BLaER1 treated with 17β-estradiol and CSF1 and Interleukin-3, amounts not matched to agents 10 nM and 100 nM (cell line): Measurements from ENCODE around the gene QSER1.
"Not testable (repeated sequence)": the region's sequence is repeated elsewhere in the genome, so short reads cannot be mapped to it uniquely, and the experiment has no call there.

Experiments used
- H3K27ac ChIP-seq, 11 experiments: shearing (Covaris generic); formaldehyde crosslinking; 2 replicates each; pipeline ENCODE4 v1.8.1; 2022
- H3K27me3 ChIP-seq, 11 experiments: shearing (Covaris generic); formaldehyde crosslinking; 2 replicates each; pipeline ENCODE4 v1.8.1; 2022
- H3K36me3 ChIP-seq, 11 experiments: shearing (Covaris generic); formaldehyde crosslinking; 2 replicates each; pipeline ENCODE4 v1.8.1; 2022
- H3K4me1 ChIP-seq, 10 experiments: shearing (Covaris generic); formaldehyde crosslinking; 2 replicates each; pipeline ENCODE4 v1.8.1; 2022
- H3K4me2 ChIP-seq, 11 experiments: shearing (Covaris generic); formaldehyde crosslinking; 2 replicates each; pipeline ENCODE4 v1.8.1; 2022
- H3K4me3 ChIP-seq, 10 experiments: shearing (Covaris generic); formaldehyde crosslinking; 2 replicates each; pipeline ENCODE4 v1.8.1; 2022
- H3K9ac ChIP-seq, 11 experiments: shearing (Covaris generic); formaldehyde crosslinking; 2 replicates each; pipeline ENCODE4 v1.8.1; 2022
- H3K9me3 ChIP-seq, 11 experiments: shearing (Covaris generic); formaldehyde crosslinking; replicated peaks in 1 of 11; 2 replicates each; pipeline ENCODE4 v1.8.1; 2022
- H4K20me1 ChIP-seq, 11 experiments: shearing (Covaris generic); formaldehyde crosslinking; 2 replicates each; pipeline ENCODE4 v1.8.1; 2022
- Cebpa-rat ChIP-seq, 11 experiments: shearing (Covaris generic); IDR thresholded peaks; 2 replicates each; pipeline ENCODE4 v1.8.1; 2022

QSER1 gene

DNA sequence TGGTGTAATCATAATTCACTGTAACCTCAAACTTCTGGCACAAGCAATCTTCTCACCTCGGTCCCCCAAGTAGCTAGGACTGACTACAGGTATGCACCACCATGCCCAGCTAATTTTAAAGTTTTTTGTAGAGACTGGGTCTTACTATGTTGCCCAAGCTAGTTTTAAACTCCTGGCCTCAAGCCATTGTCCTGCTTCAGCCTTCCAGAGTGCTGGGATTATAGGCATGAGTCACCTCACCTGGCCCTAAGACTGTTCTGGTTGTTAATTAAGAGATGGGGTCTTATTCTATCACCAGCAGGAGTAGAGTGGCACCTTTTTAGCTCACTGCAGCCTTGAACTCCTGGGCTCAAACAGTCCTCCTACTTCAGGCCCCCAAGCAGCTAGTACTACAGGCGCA is 71.1 kb downstream of the QSER1 start:
- H3K9me3 ChIP-seq: no peaks in the 10 kb centered on the region
- no peak for TF ChIP-seq Cebpa-rat (IDR thresholded peaks at IDR 0.05)
- no peak overlapping the region for H3K9ac ChIP-seq
- no peaks in the 10 kb centered on the region for H3K4me1 ChIP-seq
- H4K20me1 ChIP-seq: peaks cover 0 to 8% (median 0%) of the 10 kb centered on the region in 11 experiments; a peak in 3 of 22 replicates
- H3K4me2 ChIP-seq: no peak overlapping the region
- no peak overlapping the region for H3K27ac ChIP-seq
- peaks cover 70 to 98% (median 81%) of the 10 kb centered on the region in 11 experiments for H3K36me3 ChIP-seq
- no peaks in the 10 kb centered on the region for H3K27me3 ChIP-seq
- H3K4me3 ChIP-seq: no peak overlapping the region

GRCh38 chr11:32968541-32968940 is 75.9 kb downstream of the QSER1 start:
- no peak overlapping the region for H3K4me3 ChIP-seq
- no peak overlapping the region for H3K27ac ChIP-seq
- no peak for TF ChIP-seq Cebpa-rat (IDR thresholded peaks at IDR 0.05)
- H4K20me1 ChIP-seq: no peaks in the 10 kb centered on the region
- H3K27me3 ChIP-seq: no peaks in the 10 kb centered on the region
- no peaks in the 10 kb centered on the region for H3K4me1 ChIP-seq
- no peak overlapping the region for H3K4me2 ChIP-seq
- no peak overlapping the region for H3K9ac ChIP-seq
- H3K36me3 ChIP-seq: peaks cover 72 to 98% (median 83%) of the 10 kb centered on the region in 11 experiments
- no peaks in the 10 kb centered on the region for H3K9me3 ChIP-seq

- H3K9ac ChIP-seq, H3K4me3 ChIP-seq, H3K27ac ChIP-seq, H3K27me3 ChIP-seq, H3K9me3 ChIP-seq, H3K4me2 ChIP-seq, H3K4me1 ChIP-seq, H4K20me1 ChIP-seq: not testable (repeated sequence)
- peaks cover 73 to 98% (median 85%) of the 10 kb centered on the region in 11 experiments for H3K36me3 ChIP-seq
These were observed 79.6 kb downstream of the QSER1 start for GRCh38 chr11:32972233-32972632.

- no peak overlapping the region for H3K27ac ChIP-seq
- H3K9ac ChIP-seq: no peak overlapping the region
- no peak for TF ChIP-seq Cebpa-rat (IDR thresholded peaks at IDR 0.05)
- no peak overlapping the region for H3K4me3 ChIP-seq
- H4K20me1 ChIP-seq: no peaks in the 10 kb centered on the region
- no peaks in the 10 kb centered on the region for H3K4me1 ChIP-seq
- no peaks in the 10 kb centered on the region for H3K27me3 ChIP-seq
- H3K9me3 ChIP-seq: no peaks in the 10 kb centered on the region
- peaks cover 73 to 98% (median 89%) of the 10 kb centered on the region in 11 experiments for H3K36me3 ChIP-seq
- H3K4me2 ChIP-seq: no peak overlapping the region
These were observed 80.2 kb downstream of the QSER1 start for GRCh38 chr11:32972781-32973180.

GRCh38 chr11:32982626-32983025 is 90.0 kb downstream of the QSER1 start:
- Histone ChIP-seq H3K9me3 (peaks cover 0 to under 1% (median 0%) of the 10 kb centered on the region in 11 experiments; a peak in 2 of 22 replicates), H4K20me1 (no peaks in the 10 kb centered on the region), H3K4me2 (no peak overlapping the region), H3K27ac (no peak overlapping the region), H3K9ac (no peak overlapping the region), H3K27me3 (no peaks in the 10 kb centered on the region), H3K36me3 (peaks cover 14 to 35% (median 26%) of the 10 kb centered on the region in 11 experiments; a peak in 20 of 22 replicates), H3K4me1 (no peaks in the 10 kb centered on the region), H3K4me3 (no peak overlapping the region)
- no peak for TF ChIP-seq Cebpa-rat (IDR thresholded peaks at IDR 0.05)

DNA sequence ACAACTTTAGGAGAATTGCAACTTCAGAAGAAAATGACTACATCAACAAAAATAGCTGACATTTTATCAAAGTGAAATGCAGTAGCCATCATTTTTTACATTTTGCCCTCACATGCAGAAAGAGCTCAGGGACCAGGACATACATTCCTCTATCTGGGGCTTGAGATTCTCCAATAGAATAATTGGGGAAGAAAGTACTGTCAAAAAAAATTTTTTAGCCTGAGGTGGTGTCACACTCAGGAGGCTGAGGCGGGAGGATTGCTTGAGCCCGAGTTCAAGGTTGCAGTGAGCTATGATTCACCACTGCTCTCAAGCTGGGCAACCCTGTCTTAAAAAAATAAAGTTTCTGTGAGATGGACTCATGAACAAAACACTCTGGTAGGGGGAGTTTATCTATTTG is 90.9 kb downstream of the QSER1 start:
- no peaks in the 10 kb centered on the region for H4K20me1 ChIP-seq
- H3K4me2 ChIP-seq: no peak overlapping the region
- H3K36me3 ChIP-seq: peaks cover 5 to 26% (median 17%) of the 10 kb centered on the region in 11 experiments; a peak in 19 of 22 replicates
- no peak for TF ChIP-seq Cebpa-rat (IDR thresholded peaks at IDR 0.05)
- H3K4me3 ChIP-seq: no peak overlapping the region
- no peaks in the 10 kb centered on the region for H3K27me3 ChIP-seq
- no peaks in the 10 kb centered on the region for H3K4me1 ChIP-seq
- no peak overlapping the region for H3K9ac ChIP-seq
- peaks cover 0 to 9% (median 0%) of the 10 kb centered on the region in 11 experiments; a peak in 6 of 22 replicates for H3K9me3 ChIP-seq
- H3K27ac ChIP-seq: no peak overlapping the region

DNA sequence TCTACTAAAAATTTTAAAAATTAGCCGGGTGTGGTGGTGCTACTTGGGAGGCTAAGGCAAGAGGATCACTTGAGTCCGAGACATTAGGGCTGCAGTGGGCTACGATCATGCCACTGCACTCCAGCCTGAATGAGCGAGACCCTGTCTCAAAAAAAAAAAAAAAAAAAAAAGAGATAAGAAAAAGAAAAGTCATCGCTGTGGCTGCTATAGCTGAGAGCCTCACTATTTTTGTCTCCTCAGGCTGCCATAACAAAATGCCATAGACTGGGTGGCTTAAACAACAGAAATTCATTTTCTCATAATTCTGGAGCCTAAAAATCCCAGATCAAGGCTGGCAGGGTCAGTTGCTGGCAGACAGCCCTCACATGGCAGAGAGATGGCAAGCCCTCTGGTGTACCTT is 93.0 kb downstream of the QSER1 start:
- no peaks in the 10 kb centered on the region for H3K27me3 ChIP-seq
- H3K9ac ChIP-seq: no peak overlapping the region
- no peaks in the 10 kb centered on the region for H3K4me1 ChIP-seq
- H3K4me2 ChIP-seq: no peak overlapping the region
- TF ChIP-seq Cebpa-rat (IDR thresholded peaks at IDR 0.05): no peak
- no peak overlapping the region for H3K4me3 ChIP-seq
- H3K27ac ChIP-seq: no peak overlapping the region
- peaks cover 0 to 12% (median 0%) of the 10 kb centered on the region in 11 experiments; a peak in 7 of 22 replicates for H3K9me3 ChIP-seq
- no peaks in the 10 kb centered on the region for H4K20me1 ChIP-seq
- H3K36me3 ChIP-seq: peaks cover 0 to 13% (median 4%) of the 10 kb centered on the region in 11 experiments; a peak in 6 of 22 replicates

DNA sequence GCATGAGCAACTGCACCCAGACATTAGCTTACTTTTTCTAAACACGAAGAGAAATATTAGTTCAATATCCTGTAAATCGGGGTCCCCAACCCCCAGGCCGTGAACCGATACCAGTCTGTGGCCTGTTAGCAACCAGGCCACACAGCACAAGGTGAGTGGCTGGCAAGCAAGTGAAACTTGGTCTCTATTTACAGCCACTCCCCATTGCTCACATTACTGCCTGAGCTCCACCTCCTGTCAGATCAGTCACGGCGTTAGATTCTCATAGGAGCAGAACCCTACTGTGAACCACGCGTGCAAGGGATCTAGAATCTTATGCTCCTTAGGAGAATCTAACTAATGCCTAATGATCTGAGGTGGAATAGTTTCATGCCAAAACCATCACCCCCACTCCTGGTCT is 95.2 kb downstream of the QSER1 start:
- Histone ChIP-seq H3K4me3 (no peak overlapping the region), H3K27me3 (no peaks in the 10 kb centered on the region), H3K9me3 (peaks cover 17 to 35% (median 22%) of the 10 kb centered on the region in 11 experiments), H3K4me1 (no peaks in the 10 kb centered on the region), H3K4me2 (no peak overlapping the region), H3K36me3 (peaks cover 0 to 8% (median 0%) of the 10 kb centered on the region in 11 experiments; a peak in 1 of 22 replicates), H3K27ac (no peak overlapping the region), H3K9ac (no peak overlapping the region), H4K20me1 (no peaks in the 10 kb centered on the region)
- no peak for TF ChIP-seq Cebpa-rat (IDR thresholded peaks at IDR 0.05)

DNA sequence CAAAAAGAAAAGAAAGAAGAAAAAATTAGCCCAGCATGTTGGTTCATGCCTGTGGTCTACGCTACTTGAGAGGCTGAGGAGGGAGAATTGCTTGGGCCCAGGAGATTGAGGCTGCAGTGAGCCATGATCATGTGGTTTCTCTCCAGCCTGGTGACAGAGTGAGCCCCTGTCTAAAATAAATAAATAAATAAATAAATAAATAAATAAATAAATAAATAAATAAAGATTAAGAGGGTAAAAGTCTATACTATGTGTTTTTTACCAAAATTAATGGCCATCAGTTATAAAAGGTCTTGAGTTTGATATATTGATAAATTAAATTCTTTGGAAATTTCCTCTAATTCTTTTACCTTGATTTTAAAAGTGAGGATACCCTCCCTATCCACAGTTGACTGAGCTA is 97.9 kb downstream of the QSER1 start:
- no peak for TF ChIP-seq Cebpa-rat (IDR thresholded peaks at IDR 0.05)

DNA sequence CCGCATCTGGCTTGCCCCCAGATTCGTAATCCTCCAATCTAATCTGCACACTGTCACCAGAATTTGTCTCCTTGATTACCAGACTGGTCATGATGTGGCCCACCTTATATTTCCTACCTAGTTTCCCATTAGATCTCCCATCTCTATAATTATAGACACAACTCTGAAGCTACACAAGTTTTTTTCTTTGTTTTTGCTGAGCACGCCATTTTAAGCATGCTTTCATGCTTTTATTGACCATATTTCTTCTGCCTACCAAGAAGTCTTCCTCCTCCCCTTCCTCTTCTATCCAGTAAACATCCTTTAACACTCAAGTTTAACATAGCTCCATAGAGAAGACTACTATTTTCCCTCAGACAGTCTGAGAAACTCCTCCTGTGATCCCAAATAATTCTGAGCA is 98.8 kb downstream of the QSER1 start:
- no peak overlapping the region for H3K9ac ChIP-seq
- no peak overlapping the region for H3K27ac ChIP-seq
- H3K9me3 ChIP-seq: peaks cover 17 to 42% (median 29%) of the 10 kb centered on the region in 11 experiments
- H4K20me1 ChIP-seq: no peaks in the 10 kb centered on the region
- H3K4me2 ChIP-seq: no peak overlapping the region
- no peaks in the 10 kb centered on the region for H3K4me1 ChIP-seq
- no peak for TF ChIP-seq Cebpa-rat (IDR thresholded peaks at IDR 0.05)
- H3K4me3 ChIP-seq: no peak overlapping the region
- no peaks in the 10 kb centered on the region for H3K27me3 ChIP-seq
- H3K36me3 ChIP-seq: no peaks in the 10 kb centered on the region

More for the DNA sequence above, 97.9 kb downstream of the QSER1 start:
- H3K4me1 ChIP-seq: no peaks in the 10 kb centered on the region
- no peak overlapping the region for H3K4me2 ChIP-seq
- no peaks in the 10 kb centered on the region for H3K36me3 ChIP-seq
- no peak overlapping the region for H3K27ac ChIP-seq
- H3K9ac ChIP-seq: no peak overlapping the region
- H4K20me1 ChIP-seq: no peaks in the 10 kb centered on the region
- peaks cover 17 to 42% (median 29%) of the 10 kb centered on the region in 11 experiments for H3K9me3 ChIP-seq
- no peaks in the 10 kb centered on the region for H3K27me3 ChIP-seq
- no peak overlapping the region for H3K4me3 ChIP-seq
